Umbilical cord (tissue), 2 donors: ENCODE data around the gene TMSB10. TPM values are rescaled to one million over a fixed set of nuclear protein-coding genes. Genes with fewer than 3 reads are reported as not detected.
"Not testable (repeated sequence)": the region's sequence is repeated elsewhere in the genome, so short reads cannot be mapped to it uniquely, and the experiment has no call there.

Experiments used
- DNase-seq: peaks from one replicate; pipeline ENCODE4 v3.0.0-alpha.2; 2015; ENCODE audit warnings: low spot score
- total RNA-seq: library from RNA; depleted of rRNA; stranded (reverse); fragments of >200 nt; gene quantifications from one replicate; pipeline ENCODE4 v1.2.3, GENCODE V29; 2014; ENCODE audit warnings: low replicate concordance; ENCODE audit not compliant: insufficient read depth

The TMSB10 gene
- total RNA-seq, 1 donor from 2014 or later, result 3,566 TPM

DNA sequence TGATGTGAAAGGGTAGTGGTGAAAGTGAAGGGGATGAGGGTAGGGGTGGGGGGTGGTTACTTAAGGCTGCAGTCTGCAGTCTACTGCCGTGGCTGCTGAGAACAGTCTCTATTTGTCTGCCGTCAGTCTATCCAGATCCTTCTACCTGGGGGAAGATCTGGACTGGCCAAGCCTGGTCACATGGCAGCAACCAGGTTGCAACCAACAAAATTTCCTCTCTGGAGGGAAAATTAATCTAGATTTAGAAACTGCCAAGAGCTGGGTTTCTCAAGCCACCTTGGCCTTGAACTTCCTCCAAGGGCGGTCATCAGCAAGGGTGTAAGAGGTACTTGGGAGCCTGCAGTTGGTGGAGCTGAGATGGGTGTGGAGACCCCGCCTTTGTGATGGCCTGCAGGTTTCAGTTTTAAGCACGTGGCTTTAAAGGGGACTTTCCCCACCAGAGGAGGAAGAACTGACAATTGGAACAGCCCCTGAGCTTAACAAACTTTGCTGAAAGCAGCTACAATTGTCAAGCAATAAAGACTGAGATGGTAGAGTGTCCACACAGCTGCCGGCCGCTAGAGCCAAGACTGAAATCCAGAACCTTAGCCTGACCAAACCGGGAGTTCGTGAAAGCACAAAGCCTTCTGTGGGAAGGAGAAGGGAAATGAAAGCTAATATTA lies 34.1 kb downstream of the TMSB10 start:
- no peak for DNase-seq

DNA sequence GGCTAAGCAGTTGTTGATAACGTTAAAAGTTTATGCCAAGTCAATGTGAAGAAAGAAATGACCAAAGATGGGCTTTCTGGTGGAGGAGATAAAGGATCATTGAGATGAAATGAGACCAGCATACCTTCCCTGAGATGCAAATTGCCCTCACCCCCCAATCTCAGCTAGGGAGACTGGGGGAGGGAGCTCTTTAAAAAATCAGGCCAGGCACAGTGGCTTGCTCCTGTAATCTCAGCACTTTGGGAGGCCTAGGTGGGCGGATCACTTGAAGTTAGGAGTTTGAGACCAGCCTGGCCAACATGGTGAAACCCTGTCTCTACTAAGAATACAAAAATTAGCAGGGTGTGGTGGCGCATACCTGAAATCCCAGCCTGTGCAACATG lies 34.6 kb downstream of the TMSB10 start:
- no peak for DNase-seq

DNA sequence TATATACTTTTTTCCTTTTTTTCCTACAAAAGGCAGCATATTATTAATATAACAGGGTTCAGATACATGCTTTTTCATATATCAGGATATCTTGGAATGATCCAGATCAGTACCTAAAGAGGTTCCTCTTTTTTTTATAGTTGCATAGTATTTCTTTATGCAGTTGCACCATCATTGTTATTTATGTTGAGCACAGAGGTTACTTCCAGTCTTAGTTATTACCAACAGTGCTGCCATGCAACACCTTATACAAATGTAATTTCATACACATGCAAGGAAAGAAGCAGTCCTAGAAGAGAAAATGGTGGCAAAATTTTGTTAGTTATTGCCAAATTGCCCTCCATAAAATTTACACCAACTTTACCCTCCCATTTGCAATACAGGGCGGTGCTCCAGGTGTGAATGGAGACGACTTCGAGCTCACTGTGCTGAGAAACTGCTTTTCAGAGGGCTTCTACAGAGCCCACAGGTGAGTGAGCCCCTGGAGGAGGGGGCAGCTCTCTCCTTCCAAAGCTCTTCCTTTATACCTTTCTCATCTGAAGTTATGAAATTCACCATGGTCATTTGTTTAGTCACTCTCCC lies 35.5 kb downstream of the TMSB10 start:
- no peak for DNase-seq

DNA sequence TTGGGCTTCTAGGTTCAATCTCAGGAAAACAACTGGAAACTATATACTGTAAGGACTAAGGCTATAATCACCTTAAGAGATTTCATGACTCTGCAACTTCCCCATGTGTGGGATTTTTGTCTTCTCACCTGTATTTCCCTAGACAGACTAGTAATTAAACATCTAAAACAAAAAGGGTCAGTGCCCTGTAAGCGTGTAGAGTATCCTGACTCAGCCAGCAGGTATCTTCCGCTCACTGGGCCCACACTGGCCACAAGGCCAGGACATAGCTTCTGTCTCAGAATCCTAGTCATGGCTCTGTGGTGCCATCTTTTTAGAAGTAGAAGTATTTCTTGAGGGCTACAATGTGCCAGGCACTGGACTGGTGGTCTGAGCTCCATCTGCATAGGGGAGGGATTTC lies 36.7 kb downstream of the TMSB10 start:
- DNase-seq, result no peak

DNA sequence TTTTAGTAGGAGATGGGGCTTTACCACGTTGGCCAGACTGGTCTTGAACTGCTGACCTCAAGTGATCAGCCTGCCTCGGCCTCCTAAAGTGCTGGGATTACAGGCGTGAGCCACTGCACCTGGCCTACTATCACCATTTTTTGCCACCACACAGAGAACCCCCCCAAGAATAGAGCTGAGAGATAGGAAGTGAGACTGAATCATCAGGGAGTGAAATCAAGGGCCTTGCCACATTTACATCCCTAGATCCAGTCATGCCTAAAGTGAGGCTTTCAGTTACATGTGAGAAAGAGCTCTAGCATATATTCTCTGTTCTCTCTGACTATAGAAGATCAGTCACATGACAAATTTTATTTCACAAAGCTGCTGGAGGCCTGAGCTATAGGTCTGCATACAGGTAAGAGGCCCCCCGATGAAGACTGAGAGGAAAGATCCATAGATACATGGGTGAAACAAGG lies 37.5 kb downstream of the TMSB10 start:
- DNase-seq, result no peak

DNA sequence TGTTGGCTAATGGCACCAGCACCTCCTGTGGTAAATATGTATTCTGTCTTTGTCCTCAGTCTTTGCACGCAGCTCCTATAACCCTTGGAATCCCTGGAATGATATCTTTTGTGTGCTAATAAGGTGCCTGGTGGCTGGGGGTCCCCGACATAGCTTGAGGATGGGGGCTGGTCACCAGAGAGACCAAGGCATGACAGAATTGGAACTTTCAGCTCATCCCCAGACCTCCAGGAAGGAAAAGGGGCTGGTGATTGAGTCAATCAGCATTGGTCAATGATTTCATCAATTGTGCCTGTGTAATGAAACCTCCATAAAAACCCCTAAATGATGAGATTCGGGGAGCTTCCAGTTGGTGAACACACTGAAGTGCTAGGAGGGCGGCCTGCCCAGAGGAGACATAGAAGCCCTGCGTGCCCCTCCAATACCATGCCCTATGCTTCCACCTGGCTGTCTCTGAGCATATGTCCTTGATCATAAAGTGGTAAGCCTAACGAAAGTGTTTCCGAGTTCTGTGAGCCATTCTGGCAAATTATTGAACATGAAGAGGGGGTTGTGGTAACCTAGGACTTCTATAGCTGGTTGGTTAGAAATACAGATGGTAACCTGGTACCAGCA lies 38.9 kb downstream of the TMSB10 start:
- no peak for DNase-seq

DNA sequence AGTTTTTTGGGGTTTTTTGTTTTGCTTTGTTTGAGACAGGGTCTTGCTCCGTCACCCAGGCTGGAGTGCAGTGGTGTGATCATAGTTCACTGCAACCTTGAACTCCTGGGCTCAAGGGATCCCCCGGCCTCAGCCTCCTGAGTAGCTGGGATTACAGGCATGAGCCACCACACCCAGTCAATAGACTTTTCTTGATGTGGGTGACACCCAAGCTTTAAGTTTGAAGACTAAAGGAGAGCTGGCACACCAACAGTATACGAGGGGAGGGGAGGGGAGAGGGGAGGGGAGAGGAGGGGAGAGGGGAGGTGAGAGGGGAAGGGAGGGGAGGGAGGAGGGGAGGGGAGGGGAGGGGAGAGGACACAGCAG lies 40.4 kb downstream of the TMSB10 start:
- DNase-seq, result not testable (repeated sequence)

DNA sequence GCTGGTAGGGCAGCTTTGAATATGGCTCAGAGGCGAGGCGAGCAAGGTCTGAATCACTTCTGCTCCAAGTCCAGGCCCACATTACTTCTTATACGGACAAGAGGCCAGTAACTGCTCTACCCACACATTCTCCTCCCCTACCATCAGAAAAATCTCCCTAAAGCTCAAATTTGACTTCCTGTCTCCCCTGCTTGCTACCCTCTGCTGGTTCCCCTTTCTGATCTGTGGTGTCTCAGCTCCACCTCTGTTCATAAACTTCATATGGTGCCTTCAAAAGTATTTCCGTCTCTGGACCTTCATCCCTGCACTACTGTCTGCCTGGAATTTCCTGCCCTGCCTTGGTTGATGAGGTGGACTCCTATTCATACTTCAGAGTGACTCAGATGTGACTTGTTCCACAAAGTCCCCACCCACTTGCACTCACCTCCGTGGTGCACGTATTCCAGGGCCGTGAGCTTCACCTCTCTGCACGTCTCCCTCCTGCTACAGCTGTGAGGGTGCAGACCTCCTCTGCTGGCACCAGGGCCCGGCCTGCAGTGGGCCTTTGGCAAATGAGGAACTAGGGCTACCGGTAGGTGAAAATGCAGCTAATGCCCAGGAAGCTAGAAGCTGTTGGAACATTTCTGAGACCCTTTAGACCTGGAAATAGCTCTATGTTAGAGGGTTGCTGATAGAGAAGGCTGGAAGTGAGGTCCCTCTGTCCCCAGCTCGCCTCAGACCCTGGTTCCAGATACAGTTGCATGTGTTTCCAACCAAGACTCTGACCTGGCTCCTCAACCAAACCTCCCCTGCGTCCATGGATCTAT lies 41.0 kb downstream of the TMSB10 start:
- no peak for DNase-seq

DNA sequence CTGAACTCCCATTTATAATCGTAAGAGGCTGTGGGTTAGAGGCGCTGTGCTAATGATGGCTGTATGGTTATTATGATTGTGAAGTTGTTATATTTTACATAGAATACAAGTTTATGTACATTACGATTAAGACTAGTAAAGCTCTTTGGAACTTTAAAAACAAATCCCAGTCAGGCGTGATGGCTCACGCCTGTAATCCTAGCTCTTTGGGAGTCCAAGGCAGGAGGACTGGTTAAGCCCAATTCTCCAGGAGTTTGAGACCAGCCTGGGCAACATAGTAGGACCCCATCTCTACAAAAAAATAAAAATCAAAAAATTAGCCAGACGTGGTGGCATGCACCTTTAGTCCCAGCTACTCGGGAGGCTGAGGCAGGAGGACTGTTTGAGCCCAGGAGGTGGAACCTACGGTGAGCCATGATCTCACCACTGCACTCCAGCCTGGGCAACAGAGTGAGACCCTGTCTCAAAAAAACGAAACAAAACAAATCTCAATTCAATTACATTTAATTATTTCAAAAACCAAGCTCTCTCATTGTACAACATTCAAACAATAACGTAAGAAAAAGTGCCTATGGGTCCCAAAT lies 41.6 kb downstream of the TMSB10 start:
- DNase-seq, result no peak

DNA sequence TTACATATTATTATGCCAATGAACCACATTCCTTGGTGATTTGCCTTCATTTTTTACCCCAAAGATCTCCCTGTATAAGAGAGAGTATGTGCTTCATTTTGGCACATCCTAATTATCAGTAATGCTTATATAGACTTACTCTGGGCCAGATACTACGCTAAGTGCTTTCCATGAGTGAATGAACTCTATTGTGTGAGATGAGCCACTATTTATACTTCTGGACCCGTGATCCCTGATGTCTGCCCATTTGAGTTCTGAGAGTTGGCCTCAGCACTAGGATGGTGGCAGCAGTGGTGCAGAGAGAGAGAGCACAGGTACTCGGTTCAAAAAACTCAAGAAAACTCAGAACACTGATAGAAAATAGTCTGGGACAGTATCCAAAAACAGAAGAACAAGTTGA lies 48.1 kb downstream of the TMSB10 start:
- DNase-seq, result no peak

DNA sequence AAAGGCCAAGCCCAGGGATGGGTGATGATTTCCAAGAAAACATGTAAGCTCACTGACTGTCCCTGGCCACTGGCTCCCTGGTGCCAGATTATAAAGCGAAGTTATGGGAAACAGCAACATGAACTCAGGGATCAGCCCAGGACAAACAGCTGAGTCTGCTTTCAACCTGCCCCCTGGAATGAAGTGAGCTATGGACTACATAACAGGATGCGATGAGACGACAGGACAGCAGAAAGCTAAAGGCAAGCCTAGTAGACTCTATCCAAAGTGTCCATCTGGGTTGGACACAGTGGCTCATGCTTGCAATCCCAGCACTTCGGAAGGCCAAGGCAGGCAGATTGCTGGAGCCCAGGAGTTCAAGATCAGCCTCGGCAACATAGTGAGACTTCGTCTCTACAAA lies 48.9 kb downstream of the TMSB10 start:
- no peak for DNase-seq

Other genes starting within 250 kb of the TMSB10 start
- gene TRABD2A, start 24.6 kb upstream of the TMSB10 start, total RNA-seq, result 4.8 TPM
- 15.9 TPM for gene KCMF1, start 65.5 kb downstream of the TMSB10 start, total RNA-seq
- 4.3 TPM for gene TCF7L1, start 227.7 kb downstream of the TMSB10 start, total RNA-seq